K562 (cell line): ENCODE measurements around the gene PRPSAP2. TPM values are rescaled to one million over a fixed set of nuclear protein-coding genes. Genes with fewer than 3 reads are reported as not detected.

Experiments
- ATAC-seq: fragments of 200-7000 bp; cut with Tn5 transposase; 3 replicates; pipeline ENCODE4 v1.9.1; 2020; ENCODE audit warnings: moderate library complexity
- BruUV-seq: library from RNA; stranded (reverse); fragments of 400-500 nt; replicated peaks from 2 replicates; lab custom pipeline; 2021; lab: Mats Ljungman, UMichigan
- CTCF ChIA-PET: fragments of 300-600 bp; formaldehyde crosslinking; extraction: SDS; loops from one replicate; lab custom pipeline; 2021; ENCODE audit warnings: low intra/inter-chr PET ratio; lab: Yijun Ruan, JAX
- POLR2A ChIA-PET: fragments of 300-600, 350-650 bp; sonication (Branson Sonifier 250); formaldehyde crosslinking; extraction: SDS; loops from one replicate; lab custom pipeline; 2021; ENCODE audit warnings: antibody characterized with exemption, inconsistent platforms; lab: Yijun Ruan, JAX
- DNase-seq, 4 experiments: peaks; one replicate each; pipeline versions ENCODE4 v3.0.0 to v3.0.0-alpha.2; 2011 to 2018; ENCODE audit warnings: low spot score in 3 of 4, mixed read lengths in 3 of 4; ENCODE audit errors: extremely low read depth in 1 of 4
- FAIRE-seq: peaks from 2 replicates; lab custom pipeline; 2011; peaks lifted over from hg19 to GRCh38; lab: Jason Lieb, UNC
- H2AFZ ChIP-seq: 2 replicates; pipeline ENCODE4 v1.6.0; 2011; ENCODE audit warnings: low read depth, low read length, control low read depth, inconsistent platforms
- H3K27ac ChIP-seq: fragments of 200-600 bp; 3 replicates; pipeline ENCODE4 v1.8.0; 2011; ENCODE audit warnings: low read depth, mild to moderate bottlenecking, control low read depth, inconsistent platforms, low read length, moderate library complexity, mixed read lengths; ENCODE audit errors: extremely low read depth
- H3K27me3 ChIP-seq, 2 experiments: fragments of 300-600 bp in 1 of 2; 2 replicates in 1 of 2; 3 replicates in 1 of 2; pipeline versions ENCODE4 v1.6.0 to v1.8.0; 2011; ENCODE audit warnings: inconsistent platforms in 2 of 2, low read length in 2 of 2, mild to moderate bottlenecking in 1 of 2, mixed read lengths in 1 of 2, moderate library complexity in 1 of 2; ENCODE audit not compliant: control insufficient read depth in 2 of 2, insufficient read depth in 2 of 2
- H3K36me3 ChIP-seq: fragments of 300-600 bp; 3 replicates; pipeline ENCODE4 v1.8.0; 2011; ENCODE audit warnings: mild to moderate bottlenecking, low read length, inconsistent platforms; ENCODE audit not compliant: control insufficient read depth, insufficient read depth
- H3K4me1 ChIP-seq, 2 experiments: fragments of 200-600 bp in 1 of 2; replicated peaks in 1 of 2; 2 replicates in 1 of 2; 3 replicates in 1 of 2; pipeline versions ENCODE4 v1.5.1 to v1.8.0; 2011; ENCODE audit warnings: inconsistent platforms in 2 of 2, low read length in 2 of 2, mild to moderate bottlenecking in 1 of 2, mixed read lengths in 1 of 2, moderate library complexity in 1 of 2; ENCODE audit not compliant: control insufficient read depth in 2 of 2, insufficient read depth in 2 of 2
- H3K4me2 ChIP-seq: 2 replicates; pipeline ENCODE4 v1.6.1; 2011; ENCODE audit warnings: low read length, control low read depth, inconsistent platforms, mixed read lengths; ENCODE audit not compliant: insufficient read depth
- H3K4me3 ChIP-seq: fragments of 200-600 bp; sonication (generic), shearing (Covaris generic); 2 replicates; pipeline ENCODE4 v1.5.1; 2016; ENCODE audit warnings: control low read depth, inconsistent platforms
- H3K79me2 ChIP-seq: fragments of 200-600 bp; 3 replicates; pipeline ENCODE4 v1.8.0; 2011; ENCODE audit warnings: low read length, inconsistent platforms; ENCODE audit not compliant: control insufficient read depth, insufficient read depth
- H3K9ac ChIP-seq, 2 experiments: 2 replicates each; pipeline versions ENCODE4 v1.6.0 to v1.6.1; 2011; ENCODE audit warnings: low read depth in 2 of 2, low read length in 2 of 2, control low read depth in 1 of 2, inconsistent platforms in 1 of 2, mild to moderate bottlenecking in 1 of 2, mixed read lengths in 1 of 2; ENCODE audit not compliant: insufficient read depth in 1 of 2
- H3K9me1 ChIP-seq: one replicate; pipeline ENCODE4 v1.6.0; 2011; ENCODE audit warnings: inconsistent platforms, mild to moderate bottlenecking, low read length, moderate library complexity; ENCODE audit not compliant: control insufficient read depth, insufficient read depth
- H3K9me3 ChIP-seq: replicated peaks from 2 replicates; pipeline ENCODE4 v1.5.1; 2011; ENCODE audit warnings: low read depth, low read length, inconsistent platforms; ENCODE audit not compliant: control insufficient read depth, insufficient read depth
- H4K20me1 ChIP-seq: replicated peaks from 2 replicates; pipeline ENCODE4 v1.6.1; 2011; ENCODE audit warnings: low read length, inconsistent platforms, mixed read lengths; ENCODE audit not compliant: control insufficient read depth, insufficient read depth
- CEBPB ChIP-seq: fragments of 450-650 bp; IDR thresholded peaks from 2 replicates; pipeline ENCODE4 v1.6.1; 2016; ENCODE audit warnings: missing genetic modification characterization, missing compliant biosample characterization
- DMBX1 ChIP-seq: fragments of 250-450 bp; sonication (Bioruptor Pico); IDR thresholded peaks from 2 replicates; pipeline ENCODE4 v1.8.0; 2022; ENCODE audit warnings: inconsistent platforms, mild to moderate bottlenecking, moderate library complexity, borderline replicate concordance
- ETV5 ChIP-seq: sonication (generic); formaldehyde crosslinking; IDR thresholded peaks from 2 replicates; pipeline ENCODE4 v1.4.0; 2020; ENCODE audit warnings: low read depth, mild to moderate bottlenecking, missing genetic modification reagents
- MAFK ChIP-seq: IDR thresholded peaks from 2 replicates; pipeline ENCODE4 v1.6.1; 2011; ENCODE audit warnings: low read length, improper control_type of control experiment
- MECOM ChIP-seq: fragments of 250-450 bp; sonication (Bioruptor Pico); IDR thresholded peaks from 2 replicates; pipeline ENCODE4 v1.8.0; 2022; ENCODE audit warnings: inconsistent platforms
- MEF2A ChIP-seq: IDR thresholded peaks from 2 replicates; pipeline ENCODE4 v1.6.1; 2011; ENCODE audit warnings: low read depth, mild to moderate bottlenecking, low read length, moderate library complexity; ENCODE audit not compliant: control insufficient read depth
- NFYB ChIP-seq: IDR thresholded peaks from 2 replicates; pipeline ENCODE4 v1.6.1; 2011; ENCODE audit warnings: mild to moderate bottlenecking, moderate library complexity; ENCODE audit not compliant: insufficient read length; ENCODE audit errors: extremely low read depth
- OTX1 ChIP-seq: fragments of 450-650 bp; formaldehyde crosslinking; IDR thresholded peaks from 2 replicates; pipeline ENCODE4 v1.4.0; 2022; ENCODE audit warnings: mild to moderate bottlenecking
- SMARCA4 ChIP-seq: fragments of 450-650 bp; IDR thresholded peaks from 2 replicates; pipeline ENCODE4 v1.6.1; 2016
- SMC3 ChIP-seq: conservative IDR thresholded peaks from 2 replicates; pipeline ENCODE4 v1.6.1; 2011; ENCODE audit warnings: low read depth, low read length, improper control_type of control experiment; ENCODE audit not compliant: insufficient read depth
- UBTF ChIP-seq, 2 experiments: IDR thresholded peaks; 2 replicates each; pipeline ENCODE4 v1.6.1; 2012; ENCODE audit warnings: improper control_type of control experiment in 2 of 2, low read depth in 2 of 2, low read length in 2 of 2, borderline replicate concordance in 1 of 2
- ZNF143 ChIP-seq: sonication (generic); formaldehyde crosslinking; IDR thresholded peaks from 2 replicates; pipeline ENCODE4 v1.9.0; 2022; ENCODE audit warnings: mild to moderate bottlenecking, missing genetic modification reagents
- ZNF384 ChIP-seq: IDR thresholded peaks from 2 replicates; pipeline ENCODE4 v1.6.1; 2012; ENCODE audit warnings: low read depth, low read length, improper control_type of control experiment
- WGBS: fragments of 100-300 bp; shearing (Covaris generic); methylation state at CpG from one replicate; pipeline ENCODE4 v1.1.6; 2016; ENCODE audit warnings: low coverage, mixed read lengths; ENCODE audit not compliant: insufficient coverage; ENCODE audit errors: missing lambda C conversion rate; 5-methylcytosine and 5-hydroxymethylcytosine counted together
- in situ Hi-C: fragments of 300-500 bp; cut with MboI; formaldehyde crosslinking; loops from 4 replicates; pipeline ENCODE4 v1.15.0; 2018; ENCODE audit warnings: inconsistent platforms, mixed read lengths
- intact Hi-C: fragments of 100-400 bp; cut with micrococcal nuclease; formaldehyde crosslinking; loops from 2 replicates; pipeline ENCODE4 v1.14.2; 2022
- polyA plus RNA-seq, 8 experiments: library from polyadenylated mRNA; depleted of rRNA in 4 of 8; stranded (reverse) in 5 of 8; unstranded in 3 of 8; fragments of >200 nt; fragmentation: Nextera tagmentation in 2 of 8; fragmentation: Illumina TruSeq in 1 of 8; extraction: Ambion mirVana in 2 of 8; extraction: Trizol in 1 of 8; gene quantifications; 2 replicates each; pipeline versions ENCODE4 v1.2.1 to v1.2.3, GENCODE V29; 2011 to 2014; ENCODE audit warnings: inconsistent platforms in 1 of 8, missing spikeins in 1 of 8
- total RNA-seq, 7 experiments: library from RNA; depleted of rRNA in 6 of 7; stranded (reverse); fragments of >200 nt in 6 of 7; fragmentation: Illumina TruSeq in 2 of 7; extraction: Trizol in 2 of 7; gene quantifications; 2 replicates each; pipeline versions ENCODE4 v1.2.1 to v1.2.3, GENCODE V29; 2011 to 2021; ENCODE audit warnings: low replicate concordance in 1 of 7
- TF ChIP-seq, protein P1 (sequence below), 2 experiments: fragments of 150-350 bp in 1 of 2; IDR thresholded peaks; 2 replicates each; pipeline ENCODE4 v1.6.1; 2012 to 2016; ENCODE audit warnings: low read depth in 2 of 2, low read length in 2 of 2, mild to moderate bottlenecking in 1 of 2, moderate library complexity in 1 of 2
- TF ChIP-seq, protein P2 (sequence below): fragments of 250-450 bp; sonication (Bioruptor Pico); IDR thresholded peaks from 2 replicates; pipeline ENCODE4 v1.4.0; 2020; ENCODE audit warnings: mild to moderate bottlenecking

The PRPSAP2 gene
- total and polyA plus RNA-seq, 9 of the 15 experiments (the other 6 are each of a cell fraction or from before 2014, with no cell fraction given) = 15.5 to 56.7 (median 35.7) TPM

DNA sequence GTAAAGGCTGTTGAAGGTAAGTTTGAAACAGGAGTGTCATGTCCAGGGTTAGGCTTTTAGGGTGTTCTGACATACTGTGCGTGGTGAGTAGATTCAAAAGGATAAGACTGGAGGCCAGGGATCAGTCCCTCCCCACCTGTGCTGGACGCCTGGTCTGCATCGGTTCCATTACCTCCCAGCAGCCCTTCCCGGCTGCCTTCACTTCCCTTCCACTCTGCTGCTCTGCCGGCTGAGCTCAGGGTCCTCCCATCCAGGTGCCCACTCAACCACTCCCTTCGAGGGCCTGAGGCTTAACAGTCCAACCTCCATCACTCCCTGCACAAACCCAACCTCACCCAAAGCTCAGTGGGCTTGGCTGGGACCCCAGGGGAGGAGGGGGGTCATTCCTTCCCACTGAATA lies 89.9 kb downstream of the PRPSAP2 start (continued):
- TF ChIP-seq, protein P1, sequence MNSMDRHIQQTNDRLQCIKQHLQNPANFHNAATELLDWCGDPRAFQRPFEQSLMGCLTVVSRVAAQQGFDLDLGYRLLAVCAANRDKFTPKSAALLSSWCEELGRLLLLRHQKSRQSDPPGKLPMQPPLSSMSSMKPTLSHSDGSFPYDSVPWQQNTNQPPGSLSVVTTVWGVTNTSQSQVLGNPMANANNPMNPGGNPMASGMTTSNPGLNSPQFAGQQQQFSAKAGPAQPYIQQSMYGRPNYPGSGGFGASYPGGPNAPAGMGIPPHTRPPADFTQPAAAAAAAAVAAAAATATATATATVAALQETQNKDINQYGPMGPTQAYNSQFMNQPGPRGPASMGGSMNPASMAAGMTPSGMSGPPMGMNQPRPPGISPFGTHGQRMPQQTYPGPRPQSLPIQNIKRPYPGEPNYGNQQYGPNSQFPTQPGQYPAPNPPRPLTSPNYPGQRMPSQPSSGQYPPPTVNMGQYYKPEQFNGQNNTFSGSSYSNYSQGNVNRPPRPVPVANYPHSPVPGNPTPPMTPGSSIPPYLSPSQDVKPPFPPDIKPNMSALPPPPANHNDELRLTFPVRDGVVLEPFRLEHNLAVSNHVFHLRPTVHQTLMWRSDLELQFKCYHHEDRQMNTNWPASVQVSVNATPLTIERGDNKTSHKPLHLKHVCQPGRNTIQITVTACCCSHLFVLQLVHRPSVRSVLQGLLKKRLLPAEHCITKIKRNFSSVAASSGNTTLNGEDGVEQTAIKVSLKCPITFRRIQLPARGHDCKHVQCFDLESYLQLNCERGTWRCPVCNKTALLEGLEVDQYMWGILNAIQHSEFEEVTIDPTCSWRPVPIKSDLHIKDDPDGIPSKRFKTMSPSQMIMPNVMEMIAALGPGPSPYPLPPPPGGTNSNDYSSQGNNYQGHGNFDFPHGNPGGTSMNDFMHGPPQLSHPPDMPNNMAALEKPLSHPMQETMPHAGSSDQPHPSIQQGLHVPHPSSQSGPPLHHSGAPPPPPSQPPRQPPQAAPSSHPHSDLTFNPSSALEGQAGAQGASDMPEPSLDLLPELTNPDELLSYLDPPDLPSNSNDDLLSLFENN (IDR thresholded peaks at IDR 0.05; ENCODE audit: low read depth in 2 of 2, low read length in 2 of 2) = no peak
- TF ChIP-seq DMBX1 (CRISPR knock-in tag) = no peak
- TF ChIP-seq ZNF384 = no peak

GRCh38 chr17:18948476-18949006 lies 90.6 kb downstream of the PRPSAP2 start:
- H3K27me3 ChIP-seq = peaks cover 16 to 45% of the 10 kb centered on the region in 2 experiments; a peak in 4 of 5 replicates
- ATAC-seq (no peak), FAIRE-seq (no peak), DNase-seq (no peak)
- in situ Hi-C loops = no loop called here
- H3K36me3 ChIP-seq = no peaks in the 10 kb centered on the region
- no peak overlapping the region for H3K9ac ChIP-seq
- WGBS = 8% methylated on average over 3 of the region's 8 CpGs
- no peak overlapping the region for H2AFZ ChIP-seq
- H3K4me3 ChIP-seq = no peak overlapping the region
- H3K9me1 ChIP-seq = no peaks in the 10 kb centered on the region
- ChIA-PET CTCF (no interaction called here), POLR2A (no interaction called here)
- no peak overlapping the region for H3K27ac ChIP-seq
- no peaks in the 10 kb centered on the region for H3K9me3 ChIP-seq
- H3K4me2 ChIP-seq = no peak overlapping the region
- H4K20me1 ChIP-seq = no peaks in the 10 kb centered on the region
- peaks cover 2 to 12% of the 10 kb centered on the region in 2 experiments; a peak in 3 of 5 replicates for H3K4me1 ChIP-seq
- intact Hi-C loops = no loop called here
- no TSS peak for BruUV-seq
- no peaks in the 10 kb centered on the region for H3K79me2 ChIP-seq
- no peak for TF ChIP-seq OTX1 (CRISPR knock-in tag)
- TF ChIP-seq NFYB = no peak
- TF ChIP-seq ETV5 (CRISPR knock-in tag) = no peak
- TF ChIP-seq MECOM (CRISPR knock-in tag) = no peak
- no peak for TF ChIP-seq SMC3
- TF ChIP-seq UBTF (IDR thresholded peaks at IDR 0.05; ENCODE audit: borderline replicate concordance in 1 of 2, low read depth in 2 of 2, low read length in 2 of 2) = no peak
- no peak for TF ChIP-seq MEF2A
- no peak for TF ChIP-seq CEBPB (tag)
- TF ChIP-seq, protein P2, sequence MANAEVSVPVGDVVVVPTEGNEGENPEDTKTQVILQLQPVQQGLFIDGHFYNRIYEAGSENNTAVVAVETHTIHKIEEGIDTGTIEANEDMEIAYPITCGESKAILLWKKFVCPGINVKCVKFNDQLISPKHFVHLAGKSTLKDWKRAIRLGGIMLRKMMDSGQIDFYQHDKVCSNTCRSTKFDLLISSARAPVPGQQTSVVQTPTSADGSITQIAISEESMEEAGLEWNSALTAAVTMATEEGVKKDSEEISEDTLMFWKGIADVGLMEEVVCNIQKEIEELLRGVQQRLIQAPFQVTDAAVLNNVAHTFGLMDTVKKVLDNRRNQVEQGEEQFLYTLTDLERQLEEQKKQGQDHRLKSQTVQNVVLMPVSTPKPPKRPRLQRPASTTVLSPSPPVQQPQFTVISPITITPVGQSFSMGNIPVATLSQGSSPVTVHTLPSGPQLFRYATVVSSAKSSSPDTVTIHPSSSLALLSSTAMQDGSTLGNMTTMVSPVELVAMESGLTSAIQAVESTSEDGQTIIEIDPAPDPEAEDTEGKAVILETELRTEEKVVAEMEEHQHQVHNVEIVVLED (CRISPR knock-in tag) = no peak
- no peak for TF ChIP-seq SMARCA4
- TF ChIP-seq MAFK = no peak
- TF ChIP-seq ZNF143 (CRISPR knock-in tag) = no peak
